ENCODE data around the gene CCT3.
"Not testable (repeated sequence)": the region's sequence is repeated elsewhere in the genome, so short reads cannot be mapped to it uniquely, and the experiment has no call there.

The CCT3 gene

GRCh38 chr1:156347331-156347730, 9.2 kb upstream of the CCT3 start:
- no peaks in the 10 kb centered on the region for H3K27me3 ChIP-seq (ENCODE audit: insufficient read depth, poor library complexity, severe bottlenecking)
- TF ChIP-seq POLR2AphosphoS5 (IDR thresholded peaks at IDR 0.05; ENCODE audit: low read depth) (no peak), GABPA (IDR thresholded peaks at IDR 0.05; ENCODE audit: low read depth) (no peak), CTCF (IDR thresholded peaks at IDR 0.05; ENCODE audit: insufficient read depth, low read length) (no peak), SPI1 (IDR thresholded peaks at IDR 0.05; ENCODE audit: borderline replicate concordance, low read depth) (no peak)
- no peak overlapping the region for H3K27ac ChIP-seq (replicated peaks)
- no peak for DNase-seq (ENCODE audit: low read depth in 1 of 2, low spot score in 1 of 2)
- no peak overlapping the region for H3K4me3 ChIP-seq (replicated peaks; ENCODE audit: insufficient read depth, low read length)

GRCh38 chr1:156346636-156347035, 8.5 kb upstream of the CCT3 start:
- no peak overlapping the region for H3K27ac ChIP-seq (replicated peaks)
- no peak for DNase-seq (ENCODE audit: low read depth in 1 of 2, low spot score in 1 of 2)
- TF ChIP-seq POLR2AphosphoS5 (IDR thresholded peaks at IDR 0.05; ENCODE audit: low read depth) (no peak), GABPA (IDR thresholded peaks at IDR 0.05; ENCODE audit: low read depth) (no peak), REST (IDR thresholded peaks at IDR 0.05; ENCODE audit: insufficient replicate concordance, low read depth) (no peak), CTCF (IDR thresholded peaks at IDR 0.05; ENCODE audit: insufficient read depth, low read length) (no peak), SPI1 (IDR thresholded peaks at IDR 0.05; ENCODE audit: borderline replicate concordance, low read depth) (no peak)

GRCh38 chr1:156346035-156346434, 7.9 kb upstream of the CCT3 start:
- not testable (repeated sequence) for H3K4me3 ChIP-seq (replicated peaks; ENCODE audit: insufficient read depth, low read length); H3K27me3 ChIP-seq (ENCODE audit: insufficient read depth, poor library complexity, severe bottlenecking); DNase-seq (ENCODE audit: low read depth in 1 of 2, low spot score in 1 of 2); H3K27ac ChIP-seq (replicated peaks)

More at GRCh38 chr1:156346636-156347035, 8.5 kb upstream of the CCT3 start:
- no peaks in the 10 kb centered on the region for H3K27me3 ChIP-seq (ENCODE audit: insufficient read depth, poor library complexity, severe bottlenecking)
- H3K4me3 ChIP-seq (replicated peaks; ENCODE audit: insufficient read depth, low read length) = no peak overlapping the region

GRCh38 chr1:156344409-156344808, 6.3 kb upstream of the CCT3 start:
- H3K27ac ChIP-seq (replicated peaks) = no peak overlapping the region
- no peaks in the 10 kb centered on the region for H3K27me3 ChIP-seq (ENCODE audit: insufficient read depth, poor library complexity, severe bottlenecking)
- H3K4me3 ChIP-seq (replicated peaks; ENCODE audit: insufficient read depth, low read length) = no peak overlapping the region
- no peak for DNase-seq (ENCODE audit: low read depth in 1 of 2, low spot score in 1 of 2)
- TF ChIP-seq REST (IDR thresholded peaks at IDR 0.05; ENCODE audit: insufficient replicate concordance, low read depth) (no peak), GABPA (IDR thresholded peaks at IDR 0.05; ENCODE audit: low read depth) (no peak), POLR2AphosphoS5 (IDR thresholded peaks at IDR 0.05; ENCODE audit: low read depth) (no peak), CTCF (IDR thresholded peaks at IDR 0.05; ENCODE audit: insufficient read depth, low read length) (no peak), SPI1 (IDR thresholded peaks at IDR 0.05; ENCODE audit: borderline replicate concordance, low read depth) (no peak)

Measured in HL-60 (cell line).